ENCODE data around the gene PPP6R3.
A peak's percentile ranks its signal among the peaks of the same experiment; 100 is the strongest.
"Not testable (repeated sequence)": the region's sequence is repeated elsewhere in the genome, so short reads cannot be mapped to it uniquely, and the experiment has no call there.

Gene PPP6R3

GRCh38 chr11:68457898-68458249 is 2.7 kb upstream of the PPP6R3 start:
- Histone ChIP-seq H3K27me3 (ENCODE audit: control insufficient read depth, insufficient read depth, low read length) (no peaks in the 10 kb centered on the region), H3K9me3 (ENCODE audit: control insufficient read depth, insufficient read depth, low read length) (no peaks in the 10 kb centered on the region), H3K4me1 (ENCODE audit: control insufficient read depth, insufficient read depth, low read length) (peaks cover 3% of the 10 kb centered on the region; the same call in 1 of the 2 replicates), H3K36me3 (ENCODE audit: control insufficient read depth, insufficient read depth, low read length) (no peaks in the 10 kb centered on the region), H3K4me3 (ENCODE audit: low read length) (no peak overlapping the region), H3K27ac (ENCODE audit: low read length) (no peak overlapping the region)
- DNase-seq (ENCODE audit: low read depth, low spot score), result no peak
- WGBS (ENCODE audit: insufficient coverage, insufficient read length), result no CpG with 5 or more reads among the region's 7 CpGs

GRCh38 chr11:68458340-68458739 is 2.2 kb upstream of the PPP6R3 start:
- not testable (repeated sequence) for H3K9me3 ChIP-seq (ENCODE audit: control insufficient read depth, insufficient read depth, low read length); H3K27me3 ChIP-seq (ENCODE audit: control insufficient read depth, insufficient read depth, low read length); H3K4me3 ChIP-seq (ENCODE audit: low read length); DNase-seq (ENCODE audit: low read depth, low spot score); H3K36me3 ChIP-seq (ENCODE audit: control insufficient read depth, insufficient read depth, low read length); H3K27ac ChIP-seq (ENCODE audit: low read length); H3K4me1 ChIP-seq (ENCODE audit: control insufficient read depth, insufficient read depth, low read length)
- no CpG with 5 or more reads among the region's 6 CpGs for WGBS (ENCODE audit: insufficient coverage, insufficient read length)

- Histone ChIP-seq H3K4me1 (ENCODE audit: control insufficient read depth, insufficient read depth, low read length) (no peaks in the 10 kb centered on the region), H3K9me3 (ENCODE audit: control insufficient read depth, insufficient read depth, low read length) (no peaks in the 10 kb centered on the region), H3K27ac (ENCODE audit: low read length) (no peak overlapping the region), H3K36me3 (ENCODE audit: control insufficient read depth, insufficient read depth, low read length) (no peaks in the 10 kb centered on the region), H3K27me3 (ENCODE audit: control insufficient read depth, insufficient read depth, low read length) (no peaks in the 10 kb centered on the region), H3K4me3 (ENCODE audit: low read length) (peak overlapping the region; percentile 88; the same call in 1 of the 2 replicates)
- DNase-seq (ENCODE audit: low read depth, low spot score), result peak; percentile 94
- no CpG with 5 or more reads among the region's 56 CpGs for WGBS (ENCODE audit: insufficient coverage, insufficient read length)
These were observed 439 bp upstream of the PPP6R3 start for GRCh38 chr11:68459886-68460740.

GRCh38 chr11:68461575-68461917 is 994 bp downstream of the PPP6R3 start:
- H3K4me1 ChIP-seq (ENCODE audit: control insufficient read depth, insufficient read depth, low read length), result no peaks in the 10 kb centered on the region
- DNase-seq (ENCODE audit: low read depth, low spot score), result no peak
- no peak overlapping the region for H3K27ac ChIP-seq (ENCODE audit: low read length)
- no peaks in the 10 kb centered on the region for H3K9me3 ChIP-seq (ENCODE audit: control insufficient read depth, insufficient read depth, low read length)
- peak overlapping the region; percentile 88; the same call in 1 of the 2 replicates for H3K4me3 ChIP-seq (ENCODE audit: low read length)
- no peaks in the 10 kb centered on the region for H3K27me3 ChIP-seq (ENCODE audit: control insufficient read depth, insufficient read depth, low read length)
- WGBS (ENCODE audit: insufficient coverage, insufficient read length), result no CpG with 5 or more reads among the region's 12 CpGs
- no peaks in the 10 kb centered on the region for H3K36me3 ChIP-seq (ENCODE audit: control insufficient read depth, insufficient read depth, low read length)

- no peak overlapping the region for H3K4me3 ChIP-seq (ENCODE audit: low read length)
- H3K9me3 ChIP-seq (ENCODE audit: control insufficient read depth, insufficient read depth, low read length), result no peaks in the 10 kb centered on the region
- H3K4me1 ChIP-seq (ENCODE audit: control insufficient read depth, insufficient read depth, low read length), result no peaks in the 10 kb centered on the region
- no peak for DNase-seq (ENCODE audit: low read depth, low spot score)
- no CpG with 5 or more reads among the region's 1 CpG for WGBS (ENCODE audit: insufficient coverage, insufficient read length)
- H3K36me3 ChIP-seq (ENCODE audit: control insufficient read depth, insufficient read depth, low read length), result no peaks in the 10 kb centered on the region; the same call in 1 of the 2 replicates
- no peak overlapping the region for H3K27ac ChIP-seq (ENCODE audit: low read length)
- no peaks in the 10 kb centered on the region for H3K27me3 ChIP-seq (ENCODE audit: control insufficient read depth, insufficient read depth, low read length)
These were observed 3.2 kb downstream of the PPP6R3 start for GRCh38 chr11:68463714-68464113.

- no peaks in the 10 kb centered on the region for H3K9me3 ChIP-seq (ENCODE audit: control insufficient read depth, insufficient read depth, low read length)
- H3K4me3 ChIP-seq (ENCODE audit: low read length), result no peak overlapping the region
- H3K27me3 ChIP-seq (ENCODE audit: control insufficient read depth, insufficient read depth, low read length), result no peaks in the 10 kb centered on the region
- H3K36me3 ChIP-seq (ENCODE audit: control insufficient read depth, insufficient read depth, low read length), result no peaks in the 10 kb centered on the region; the same call in 1 of the 2 replicates
- no CpG with 5 or more reads among the region's 8 CpGs for WGBS (ENCODE audit: insufficient coverage, insufficient read length)
- H3K27ac ChIP-seq (ENCODE audit: low read length), result no peak overlapping the region
- H3K4me1 ChIP-seq (ENCODE audit: control insufficient read depth, insufficient read depth, low read length), result peaks cover 6% of the 10 kb centered on the region
- no peak for DNase-seq (ENCODE audit: low read depth, low spot score)
These were observed 6.8 kb downstream of the PPP6R3 start for GRCh38 chr11:68467201-68467834.

GRCh38 chr11:68468217-68468828 is 7.8 kb downstream of the PPP6R3 start:
- WGBS (ENCODE audit: insufficient coverage, insufficient read length), result no CpG with 5 or more reads among the region's 3 CpGs
- Histone ChIP-seq H3K4me1 (ENCODE audit: control insufficient read depth, insufficient read depth, low read length) (peaks cover 6% of the 10 kb centered on the region), H3K36me3 (ENCODE audit: control insufficient read depth, insufficient read depth, low read length) (no peaks in the 10 kb centered on the region; the same call in 1 of the 2 replicates), H3K27ac (ENCODE audit: low read length) (no peak overlapping the region), H3K9me3 (ENCODE audit: control insufficient read depth, insufficient read depth, low read length) (no peaks in the 10 kb centered on the region), H3K4me3 (ENCODE audit: low read length) (no peak overlapping the region), H3K27me3 (ENCODE audit: control insufficient read depth, insufficient read depth, low read length) (no peaks in the 10 kb centered on the region)
- no peak for DNase-seq (ENCODE audit: low read depth, low spot score)

- H3K27ac ChIP-seq (ENCODE audit: low read length), result no peak overlapping the region
- WGBS (ENCODE audit: insufficient coverage, insufficient read length), result no CpG with 5 or more reads among the region's 2 CpGs
- no peak for DNase-seq (ENCODE audit: low read depth, low spot score)
- H3K27me3 ChIP-seq (ENCODE audit: control insufficient read depth, insufficient read depth, low read length), result no peaks in the 10 kb centered on the region
- H3K4me3 ChIP-seq (ENCODE audit: low read length), result no peak overlapping the region
- no peaks in the 10 kb centered on the region for H3K9me3 ChIP-seq (ENCODE audit: control insufficient read depth, insufficient read depth, low read length)
- peaks cover 6% of the 10 kb centered on the region for H3K4me1 ChIP-seq (ENCODE audit: control insufficient read depth, insufficient read depth, low read length)
- no peaks in the 10 kb centered on the region; the same call in 1 of the 2 replicates for H3K36me3 ChIP-seq (ENCODE audit: control insufficient read depth, insufficient read depth, low read length)
These were observed 8.6 kb downstream of the PPP6R3 start for GRCh38 chr11:68469122-68469521.

GRCh38 chr11:68469642-68470041 is 9.1 kb downstream of the PPP6R3 start:
- H3K4me3 ChIP-seq (ENCODE audit: low read length), result no peak overlapping the region
- H3K9me3 ChIP-seq (ENCODE audit: control insufficient read depth, insufficient read depth, low read length), result no peaks in the 10 kb centered on the region
- no peak for DNase-seq (ENCODE audit: low read depth, low spot score)
- peaks cover 6% of the 10 kb centered on the region for H3K4me1 ChIP-seq (ENCODE audit: control insufficient read depth, insufficient read depth, low read length)
- no peaks in the 10 kb centered on the region; the same call in 1 of the 2 replicates for H3K36me3 ChIP-seq (ENCODE audit: control insufficient read depth, insufficient read depth, low read length)
- no peaks in the 10 kb centered on the region for H3K27me3 ChIP-seq (ENCODE audit: control insufficient read depth, insufficient read depth, low read length)
- WGBS (ENCODE audit: insufficient coverage, insufficient read length), result no CpG with 5 or more reads among the region's 1 CpG
- H3K27ac ChIP-seq (ENCODE audit: low read length), result no peak overlapping the region

GRCh38 chr11:68470304-68470811 is 9.8 kb downstream of the PPP6R3 start:
- Histone ChIP-seq H3K4me3 (ENCODE audit: low read length) (no peak overlapping the region), H3K4me1 (ENCODE audit: control insufficient read depth, insufficient read depth, low read length) (peaks cover 6% of the 10 kb centered on the region), H3K36me3 (ENCODE audit: control insufficient read depth, insufficient read depth, low read length) (no peaks in the 10 kb centered on the region; the same call in 1 of the 2 replicates), H3K9me3 (ENCODE audit: control insufficient read depth, insufficient read depth, low read length) (no peaks in the 10 kb centered on the region), H3K27me3 (ENCODE audit: control insufficient read depth, insufficient read depth, low read length) (no peaks in the 10 kb centered on the region), H3K27ac (ENCODE audit: low read length) (no peak overlapping the region)
- DNase-seq (ENCODE audit: low read depth, low spot score), result no peak
- no CpG with 5 or more reads among the region's 4 CpGs for WGBS (ENCODE audit: insufficient coverage, insufficient read length)

All from iPS DF 6.9 (cell line).